ENCODE results near the gene AURKB.

AURKB gene

GRCh38 chr17:8189041-8189710 lies 21.2 kb downstream of the AURKB start:
- WGBS (ENCODE audit: insufficient coverage): 8% methylated on average over 64 of the region's 67 CpGs
- DNase-seq: no peak
- ChIA-PET CTCF (interaction anchor here (0.6 to 2.9 kb wide), 8 partner anchors 10 to 34 kb away, joined by 3 to 17 read pairs (median 4); partner anchors contain the start of gene AURKB), POLR2A (interaction anchor here (0.6 to 6.2 kb wide), 5 partner anchors 14 to 58 kb away, joined by 3 to 56 read pairs (median 3); partner anchors contain the start of gene CTC1)
- H3K27me3 ChIP-seq (replicated peaks in 2 of 5; ENCODE audit: control insufficient read depth in 4 of 5, insufficient read depth in 5 of 5, low read length in 4 of 5): no peaks in the 10 kb centered on the region
- peak overlapping the region in 1 of 2 experiments; percentile 81 for H3K27ac ChIP-seq (ENCODE audit: insufficient read depth in 1 of 2, low read depth in 1 of 2, low read length in 2 of 2, poor library complexity in 1 of 2, severe bottlenecking in 2 of 2)
- peaks cover 15 to 53% (median 46%) of the 10 kb centered on the region in 4 experiments for H3K4me1 ChIP-seq (ENCODE audit: control extremely low read depth in 1 of 4, control insufficient read depth in 4 of 4, insufficient read depth in 4 of 4, low read length in 3 of 4)
- no peaks in the 10 kb centered on the region for H3K36me3 ChIP-seq (ENCODE audit: control insufficient read depth in 4 of 4, insufficient read depth in 4 of 4, low read length in 3 of 4)
- H3K9me3 ChIP-seq (ENCODE audit: control extremely low read depth in 1 of 5, control insufficient read depth in 4 of 5, insufficient read depth in 2 of 5, low read depth in 1 of 5, low read length in 4 of 5): no peaks in the 10 kb centered on the region
- H3K4me3 ChIP-seq (ENCODE audit: control insufficient read depth in 1 of 7, extremely low read depth in 1 of 7, insufficient read depth in 4 of 7, low read depth in 2 of 7, low read length in 6 of 7): peak overlapping the region; percentile 75 to 92 (median 80)

GRCh38 chr17:8188263-8188839 lies 22.0 kb downstream of the AURKB start:
- no peaks in the 10 kb centered on the region for H3K9me3 ChIP-seq (ENCODE audit: control extremely low read depth in 1 of 5, control insufficient read depth in 4 of 5, insufficient read depth in 2 of 5, low read depth in 1 of 5, low read length in 4 of 5)
- DNase-seq: no peak
- no peaks in the 10 kb centered on the region for H3K27me3 ChIP-seq (replicated peaks in 2 of 5; ENCODE audit: control insufficient read depth in 4 of 5, insufficient read depth in 5 of 5, low read length in 4 of 5)
- peaks cover 15 to 53% (median 46%) of the 10 kb centered on the region in 4 experiments for H3K4me1 ChIP-seq (ENCODE audit: control extremely low read depth in 1 of 4, control insufficient read depth in 4 of 4, insufficient read depth in 4 of 4, low read length in 3 of 4)
- peak overlapping the region in 6 of 7 experiments; percentile 75 to 92 (median 80) for H3K4me3 ChIP-seq (ENCODE audit: control insufficient read depth in 1 of 7, extremely low read depth in 1 of 7, insufficient read depth in 4 of 7, low read depth in 2 of 7, low read length in 6 of 7)
- H3K36me3 ChIP-seq (ENCODE audit: control insufficient read depth in 4 of 4, insufficient read depth in 4 of 4, low read length in 3 of 4): no peaks in the 10 kb centered on the region
- CTCF ChIA-PET: interaction anchor here (0.6 to 2.9 kb wide), 11 partner anchors 9 to 110 kb away, joined by 3 to 17 read pairs (median 4); partner anchors contain the start of gene AURKB
- peak overlapping the region in 1 of 2 experiments; percentile 77 for H3K27ac ChIP-seq (ENCODE audit: insufficient read depth in 1 of 2, low read depth in 1 of 2, low read length in 2 of 2, poor library complexity in 1 of 2, severe bottlenecking in 2 of 2)
- 50% methylated on average over 6 of the region's 12 CpGs for WGBS (ENCODE audit: insufficient coverage)
- POLR2A ChIA-PET: interaction anchor here (0.7 to 6.2 kb wide), 7 partner anchors 15 to 59 kb away, joined by 3 to 56 read pairs (median 4); partner anchors contain the start of genes AURKB and CTC1

- H3K9me3 ChIP-seq (ENCODE audit: control extremely low read depth in 1 of 5, control insufficient read depth in 4 of 5, insufficient read depth in 2 of 5, low read depth in 1 of 5, low read length in 4 of 5): no peaks in the 10 kb centered on the region
- H3K4me1 ChIP-seq (ENCODE audit: control extremely low read depth in 1 of 4, control insufficient read depth in 4 of 4, insufficient read depth in 4 of 4, low read length in 3 of 4): peaks cover 15 to 51% (median 45%) of the 10 kb centered on the region in 4 experiments
- peak overlapping the region in 1 of 2 experiments; percentile 77 for H3K27ac ChIP-seq (ENCODE audit: insufficient read depth in 1 of 2, low read depth in 1 of 2, low read length in 2 of 2, poor library complexity in 1 of 2, severe bottlenecking in 2 of 2)
- H3K4me3 ChIP-seq (ENCODE audit: control insufficient read depth in 1 of 7, extremely low read depth in 1 of 7, insufficient read depth in 4 of 7, low read depth in 2 of 7, low read length in 6 of 7): peak overlapping the region in 6 of 7 experiments; percentile 79 to 92 (median 81)
- ChIA-PET POLR2A (interaction anchor here (0.7 to 6.2 kb wide), 7 partner anchors 11 to 60 kb away, joined by 3 to 56 read pairs (median 4); partner anchors contain the start of genes AURKB and CTC1), CTCF (interaction anchor here (0.7 to 2.9 kb wide), 13 partner anchors 8 to 111 kb away, joined by 3 to 17 read pairs (median 4); partner anchors contain the start of gene AURKB)
- WGBS (ENCODE audit: insufficient coverage): 0% methylated on average over 22 of the region's 25 CpGs
- peak; percentile 97 to 99 (median 99) for DNase-seq
- no peaks in the 10 kb centered on the region for H3K36me3 ChIP-seq (ENCODE audit: control insufficient read depth in 4 of 4, insufficient read depth in 4 of 4, low read length in 3 of 4)
- H3K27me3 ChIP-seq (replicated peaks in 2 of 5; ENCODE audit: control insufficient read depth in 4 of 5, insufficient read depth in 5 of 5, low read length in 4 of 5): no peaks in the 10 kb centered on the region
Observed at GRCh38 chr17:8187517-8188262, 22.7 kb downstream of the AURKB start.

GRCh38 chr17:8186787-8187516 lies 23.4 kb downstream of the AURKB start:
- H3K27me3 ChIP-seq (replicated peaks in 2 of 5; ENCODE audit: control insufficient read depth in 4 of 5, insufficient read depth in 5 of 5, low read length in 4 of 5): no peaks in the 10 kb centered on the region
- peak overlapping the region; percentile 33 to 77 for H3K27ac ChIP-seq (ENCODE audit: insufficient read depth in 1 of 2, low read depth in 1 of 2, low read length in 2 of 2, poor library complexity in 1 of 2, severe bottlenecking in 2 of 2)
- peak; percentile 94 to 96 (median 94) for DNase-seq
- no peaks in the 10 kb centered on the region for H3K9me3 ChIP-seq (ENCODE audit: control extremely low read depth in 1 of 5, control insufficient read depth in 4 of 5, insufficient read depth in 2 of 5, low read depth in 1 of 5, low read length in 4 of 5)
- H3K4me3 ChIP-seq (ENCODE audit: control insufficient read depth in 1 of 7, extremely low read depth in 1 of 7, insufficient read depth in 4 of 7, low read depth in 2 of 7, low read length in 6 of 7): peak overlapping the region; percentile 74 to 92 (median 80)
- ChIA-PET CTCF (interaction anchor here (0.7 to 2.9 kb wide), 10 partner anchors 14 to 71 kb away, joined by 3 to 17 read pairs (median 4); partner anchors contain the start of gene AURKB), POLR2A (interaction anchor here (0.7 to 6.2 kb wide), 10 partner anchors 10 to 64 kb away, joined by 3 to 56 read pairs (median 4); partner anchors contain the start of genes AURKB and CTC1)
- H3K4me1 ChIP-seq (ENCODE audit: control extremely low read depth in 1 of 4, control insufficient read depth in 4 of 4, insufficient read depth in 4 of 4, low read length in 3 of 4): peaks cover 12 to 46% (median 39%) of the 10 kb centered on the region in 4 experiments
- WGBS (ENCODE audit: insufficient coverage): under 1% methylated on average over 30 of the region's 32 CpGs
- H3K36me3 ChIP-seq (ENCODE audit: control insufficient read depth in 4 of 4, insufficient read depth in 4 of 4, low read length in 3 of 4): no peaks in the 10 kb centered on the region

GRCh38 chr17:8186446-8186786 lies 24.0 kb downstream of the AURKB start:
- CTCF ChIA-PET: interaction anchor here (0.9 to 2.8 kb wide), 7 partner anchors 8 to 70 kb away, joined by 3 to 13 read pairs (median 4); no protein-coding TSS in a partner anchor
- H3K4me1 ChIP-seq (ENCODE audit: control extremely low read depth in 1 of 4, control insufficient read depth in 4 of 4, insufficient read depth in 4 of 4, low read length in 3 of 4): peaks cover 12 to 41% (median 33%) of the 10 kb centered on the region in 4 experiments
- no peaks in the 10 kb centered on the region for H3K9me3 ChIP-seq (ENCODE audit: control extremely low read depth in 1 of 5, control insufficient read depth in 4 of 5, insufficient read depth in 2 of 5, low read depth in 1 of 5, low read length in 4 of 5)
- H3K27ac ChIP-seq (ENCODE audit: insufficient read depth in 1 of 2, low read depth in 1 of 2, low read length in 2 of 2, poor library complexity in 1 of 2, severe bottlenecking in 2 of 2): peak overlapping the region; percentile 33 to 77
- DNase-seq: no peak
- H3K4me3 ChIP-seq (ENCODE audit: control insufficient read depth in 1 of 7, extremely low read depth in 1 of 7, insufficient read depth in 4 of 7, low read depth in 2 of 7, low read length in 6 of 7): peak overlapping the region; percentile 74 to 92 (median 80)
- H3K27me3 ChIP-seq (replicated peaks in 2 of 5; ENCODE audit: control insufficient read depth in 4 of 5, insufficient read depth in 5 of 5, low read length in 4 of 5): no peaks in the 10 kb centered on the region
- POLR2A ChIA-PET: interaction anchor here (0.8 to 6.2 kb wide), 8 partner anchors 10 to 66 kb away, joined by 3 to 56 read pairs (median 3); partner anchors contain the start of gene TMEM107
- WGBS (ENCODE audit: insufficient coverage): 0% methylated on average over 18 of the region's 23 CpGs
- no peaks in the 10 kb centered on the region for H3K36me3 ChIP-seq (ENCODE audit: control insufficient read depth in 4 of 4, insufficient read depth in 4 of 4, low read length in 3 of 4)
